A673 (cell line): Measurements from ENCODE around the gene PIGX. TPM values are rescaled to one million over a fixed set of nuclear protein-coding genes. Genes with fewer than 3 reads are reported as not detected.
A peak's percentile ranks its signal among the peaks of the same experiment; 100 is the strongest.

Experiments used
- BruUV-seq: library from RNA; stranded (reverse); fragments of 400-500 nt; replicated peaks from 2 replicates; lab custom pipeline; 2021; lab: Mats Ljungman, UMichigan
- CTCF ChIA-PET: fragments of 300-600 bp; sonication (Branson Sonifier 250); formaldehyde crosslinking; loops from one replicate; lab custom pipeline; 2022; ENCODE audit warnings: antibody characterized with exemption; lab: Charles Lee
- POLR2A ChIA-PET: fragments of 300-600 bp; sonication (Branson Sonifier 250); formaldehyde crosslinking; loops from one replicate; lab custom pipeline; 2022; ENCODE audit warnings: antibody characterized with exemption; ENCODE audit not compliant: low non-redundant PET; lab: Charles Lee
- DNase-seq: peaks from one replicate; pipeline ENCODE4 v3.0.0-alpha.2; 2015; ENCODE audit warnings: low spot score
- H3K27ac ChIP-seq: fragments of 200-600 bp; sonication (generic); 2 replicates; pipeline ENCODE4 v1.5.1; 2016; ENCODE audit warnings: mixed run types, low read depth, mild to moderate bottlenecking, mixed read lengths, antibody characterized with exemption, low read length; ENCODE audit not compliant: poor library complexity, severe bottlenecking
- H3K27me3 ChIP-seq: fragments of 200-600 bp; sonication (generic); replicated peaks from 2 replicates; pipeline ENCODE4 v1.6.1; 2017; ENCODE audit warnings: mixed run types, low read depth, mild to moderate bottlenecking, mixed read lengths, antibody characterized with exemption, low read length; ENCODE audit not compliant: insufficient read depth, poor library complexity
- H3K36me3 ChIP-seq: fragments of 200-600 bp; sonication (generic); 2 replicates; pipeline ENCODE4 v1.6.1; 2016; ENCODE audit warnings: mixed run types, mild to moderate bottlenecking, mixed read lengths, antibody characterized with exemption, low read length; ENCODE audit not compliant: insufficient read depth, poor library complexity, severe bottlenecking
- H3K4me1 ChIP-seq: fragments of 200-600 bp; sonication (generic); 2 replicates; pipeline ENCODE4 v1.6.1; 2017; ENCODE audit warnings: mixed run types, mild to moderate bottlenecking, mixed read lengths, antibody characterized with exemption, low read length; ENCODE audit not compliant: insufficient read depth, poor library complexity, severe bottlenecking
- H3K4me3 ChIP-seq: fragments of 200-600 bp; sonication (generic); 2 replicates; pipeline ENCODE4 v1.5.1; 2016; ENCODE audit warnings: low read depth, mixed run types, mild to moderate bottlenecking, mixed read lengths, low read length; ENCODE audit not compliant: poor library complexity, severe bottlenecking
- H3K9me3 ChIP-seq: fragments of 200-600 bp; sonication (generic); 2 replicates; pipeline ENCODE4 v1.6.1; 2016; ENCODE audit warnings: mixed run types, low read depth, mild to moderate bottlenecking, mixed read lengths, antibody characterized with exemption, low read length; ENCODE audit not compliant: poor library complexity, severe bottlenecking
- CTCF ChIP-seq: fragments of 300-800, 200-600 bp; sonication (generic); conservative IDR thresholded peaks from 2 replicates; pipeline ENCODE4 v1.5.1; 2017; ENCODE audit warnings: low read depth, mild to moderate bottlenecking, antibody characterized with exemption, low read length, moderate library complexity, mixed read lengths
- EZH2 ChIP-seq: fragments of 200-600 bp; sonication (generic); IDR thresholded peaks from 2 replicates; pipeline ENCODE4 v1.6.1; 2017; ENCODE audit warnings: borderline replicate concordance, low read depth, mild to moderate bottlenecking, mixed read lengths, antibody characterized with exemption, low read length; ENCODE audit not compliant: poor library complexity, severe bottlenecking
- intact Hi-C: fragments of 100-400 bp; cut with micrococcal nuclease; formaldehyde crosslinking; loops from one replicate; pipeline ENCODE4 v1.10.0; 2022; ENCODE audit not compliant: unreplicated experiment
- total RNA-seq: library from RNA; stranded (reverse); gene quantifications from 2 replicates; pipeline ENCODE4 v1.2.3, GENCODE V29; 2021

The PIGX gene
- total RNA-seq, 1 experiment from 2014 or later: 59.1 TPM

GRCh38 chr3:196689941-196690660 is 22.1 kb upstream of the PIGX start:
- Histone ChIP-seq H3K36me3 (no peaks in the 10 kb centered on the region), H3K27ac (no peak overlapping the region), H3K9me3 (no peaks in the 10 kb centered on the region), H3K27me3 (no peaks in the 10 kb centered on the region), H3K4me1 (peaks cover 43% of the 10 kb centered on the region), H3K4me3 (no peak overlapping the region)
- no peak for DNase-seq
- intact Hi-C loops: loop anchor here (5.0 kb wide), 2 partner anchors 153 to 438 kb away; no protein-coding TSS in a partner anchor
- CTCF ChIA-PET: interaction anchor here (1.4 kb wide), 1 partner anchor 80 kb away, joined by 5 read pairs; no protein-coding TSS in a partner anchor
- POLR2A ChIA-PET: no interaction called here
- TF ChIP-seq CTCF (no peak), EZH2 (no peak)
- BruUV-seq: no TSS peak

- intact Hi-C loops: no loop called here
- DNase-seq: no peak
- ChIA-PET CTCF (interaction anchor here (1.4 kb wide), 1 partner anchor 82 kb away, joined by 5 read pairs; no protein-coding TSS in a partner anchor), POLR2A (no interaction called here)
- TF ChIP-seq CTCF: no peak
- TF ChIP-seq EZH2: no peak
- no peak overlapping the region for H3K27ac ChIP-seq
- BruUV-seq: no TSS peak
- H3K36me3 ChIP-seq: no peaks in the 10 kb centered on the region
- H3K27me3 ChIP-seq: no peaks in the 10 kb centered on the region
- peaks cover 34% of the 10 kb centered on the region for H3K4me1 ChIP-seq
- no peaks in the 10 kb centered on the region for H3K9me3 ChIP-seq
- no peak overlapping the region for H3K4me3 ChIP-seq
These were observed 20.8 kb upstream of the PIGX start for GRCh38 chr3:196691386-196691785.

GRCh38 chr3:196694202-196694638 is 18.0 kb upstream of the PIGX start:
- no TSS peak for BruUV-seq
- no peaks in the 10 kb centered on the region for H3K36me3 ChIP-seq
- no peaks in the 10 kb centered on the region for H3K27me3 ChIP-seq
- intact Hi-C loops: no loop called here
- POLR2A ChIA-PET: no interaction called here
- H3K27ac ChIP-seq: no peak overlapping the region
- CTCF ChIA-PET: interaction anchor here (0.8 to 1.5 kb wide), 2 partner anchors 17 to 85 kb away, joined by 3 to 6 read pairs; no protein-coding TSS in a partner anchor
- peak; percentile 61 for DNase-seq
- H3K9me3 ChIP-seq: no peaks in the 10 kb centered on the region
- no peak overlapping the region for H3K4me3 ChIP-seq
- no peak for TF ChIP-seq EZH2
- peak; percentile 33; the same call in 1 of the 2 replicates for TF ChIP-seq CTCF
- peaks cover 10% of the 10 kb centered on the region for H3K4me1 ChIP-seq
